VCaP (cell line): ENCODE data around the gene IL5RA.

Experiments
- H3K27ac ChIP-seq: fragments of 450-650 bp; 2 replicates; pipeline ENCODE4 v1.5.1; 2017
- TF ChIP-seq, protein P1 (sequence below): fragments of 450-650 bp; conservative IDR thresholded peaks from 2 replicates; pipeline ENCODE4 v1.5.1; 2017; ENCODE audit warnings: mild to moderate bottlenecking, moderate library complexity

Gene IL5RA

DNA sequence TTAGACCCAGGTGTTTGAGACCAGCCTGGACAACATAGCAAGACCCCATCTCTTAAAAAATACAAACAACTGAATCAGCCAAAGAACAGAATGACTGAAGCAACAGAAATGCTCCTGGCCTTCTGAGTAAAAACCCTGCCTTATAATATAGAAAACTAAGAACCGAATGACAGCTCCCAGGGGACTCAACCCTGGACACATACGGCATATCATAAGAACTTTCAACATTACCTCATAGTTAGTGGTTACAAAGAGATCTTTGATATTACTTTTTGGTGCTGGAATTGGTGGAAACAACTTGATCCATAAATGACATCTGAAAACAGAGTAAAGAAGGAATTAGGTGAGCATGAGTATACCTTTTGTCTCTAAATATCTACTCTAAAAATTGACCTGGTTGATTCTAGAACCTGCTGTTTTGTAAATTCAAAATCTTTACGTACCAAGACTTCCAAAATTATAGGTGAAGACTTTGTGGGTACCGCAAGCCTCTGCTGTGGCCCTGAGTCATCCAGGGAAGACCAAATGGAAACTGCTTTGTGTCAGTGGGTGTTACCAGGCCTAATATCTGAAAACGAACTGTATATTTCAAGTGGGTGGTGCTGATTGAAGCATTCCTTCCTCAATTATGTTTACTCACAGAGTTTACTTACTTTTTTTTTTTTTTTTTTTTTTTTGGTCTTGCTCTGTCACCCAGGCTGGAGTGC lies 35.5 kb downstream of the IL5RA start:
- no peak overlapping the region for H3K27ac ChIP-seq
- TF ChIP-seq, protein P1, sequence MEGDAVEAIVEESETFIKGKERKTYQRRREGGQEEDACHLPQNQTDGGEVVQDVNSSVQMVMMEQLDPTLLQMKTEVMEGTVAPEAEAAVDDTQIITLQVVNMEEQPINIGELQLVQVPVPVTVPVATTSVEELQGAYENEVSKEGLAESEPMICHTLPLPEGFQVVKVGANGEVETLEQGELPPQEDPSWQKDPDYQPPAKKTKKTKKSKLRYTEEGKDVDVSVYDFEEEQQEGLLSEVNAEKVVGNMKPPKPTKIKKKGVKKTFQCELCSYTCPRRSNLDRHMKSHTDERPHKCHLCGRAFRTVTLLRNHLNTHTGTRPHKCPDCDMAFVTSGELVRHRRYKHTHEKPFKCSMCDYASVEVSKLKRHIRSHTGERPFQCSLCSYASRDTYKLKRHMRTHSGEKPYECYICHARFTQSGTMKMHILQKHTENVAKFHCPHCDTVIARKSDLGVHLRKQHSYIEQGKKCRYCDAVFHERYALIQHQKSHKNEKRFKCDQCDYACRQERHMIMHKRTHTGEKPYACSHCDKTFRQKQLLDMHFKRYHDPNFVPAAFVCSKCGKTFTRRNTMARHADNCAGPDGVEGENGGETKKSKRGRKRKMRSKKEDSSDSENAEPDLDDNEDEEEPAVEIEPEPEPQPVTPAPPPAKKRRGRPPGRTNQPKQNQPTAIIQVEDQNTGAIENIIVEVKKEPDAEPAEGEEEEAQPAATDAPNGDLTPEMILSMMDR = no peak

DNA sequence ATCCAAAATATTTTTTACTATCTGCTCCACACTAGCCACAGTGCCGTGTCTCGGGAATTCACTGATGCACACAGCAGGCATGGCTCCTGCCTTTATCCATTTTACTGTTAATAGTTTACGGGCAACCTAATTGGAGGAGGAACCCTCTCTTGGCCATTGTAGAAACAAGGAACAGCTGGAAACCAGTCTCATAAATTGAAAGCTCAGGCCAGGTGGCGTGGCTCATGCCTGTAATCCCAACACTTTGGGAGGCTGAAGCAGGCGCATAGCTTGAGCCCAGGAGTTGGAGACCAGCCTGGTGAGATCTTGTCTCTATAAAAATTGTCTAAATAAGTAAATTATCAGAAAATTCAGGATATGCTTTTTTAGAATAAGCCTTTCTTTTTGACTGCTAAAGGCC lies 39.0 kb downstream of the IL5RA start:
- H3K27ac ChIP-seq = no peak overlapping the region
- TF ChIP-seq, protein P1 = no peak

- H3K27ac ChIP-seq = no peak overlapping the region
- TF ChIP-seq, protein P1 = no peak
Observed at GRCh38 chr3:3069723-3070122, 40.5 kb downstream of the IL5RA start.

GRCh38 chr3:3068358-3068881 lies 41.8 kb downstream of the IL5RA start:
- no peak overlapping the region for H3K27ac ChIP-seq
- TF ChIP-seq, protein P1 = no peak

GRCh38 chr3:3066910-3067309 lies 43.3 kb downstream of the IL5RA start:
- no peak overlapping the region for H3K27ac ChIP-seq
- TF ChIP-seq, protein P1 = no peak

DNA sequence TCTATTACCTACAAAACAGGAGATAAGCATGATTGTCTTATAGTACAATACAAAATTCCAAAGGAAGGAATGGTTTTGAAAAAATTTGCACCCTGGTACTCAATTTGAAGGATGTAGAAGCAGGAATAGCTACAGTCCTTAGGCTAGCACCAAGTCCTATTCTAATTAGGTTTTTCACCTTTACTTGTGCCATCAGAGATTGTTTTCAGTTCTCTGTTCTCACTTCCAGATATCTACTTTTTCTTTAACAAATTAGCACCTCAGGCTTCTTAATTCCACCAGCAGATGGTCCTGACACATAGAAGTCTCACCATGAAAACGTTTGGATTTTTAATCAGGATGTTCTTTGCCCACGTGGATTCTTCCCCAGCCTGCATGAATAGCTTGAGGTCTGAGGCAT lies 43.8 kb downstream of the IL5RA start:
- TF ChIP-seq, protein P1 = no peak
- H3K27ac ChIP-seq = no peak overlapping the region

DNA sequence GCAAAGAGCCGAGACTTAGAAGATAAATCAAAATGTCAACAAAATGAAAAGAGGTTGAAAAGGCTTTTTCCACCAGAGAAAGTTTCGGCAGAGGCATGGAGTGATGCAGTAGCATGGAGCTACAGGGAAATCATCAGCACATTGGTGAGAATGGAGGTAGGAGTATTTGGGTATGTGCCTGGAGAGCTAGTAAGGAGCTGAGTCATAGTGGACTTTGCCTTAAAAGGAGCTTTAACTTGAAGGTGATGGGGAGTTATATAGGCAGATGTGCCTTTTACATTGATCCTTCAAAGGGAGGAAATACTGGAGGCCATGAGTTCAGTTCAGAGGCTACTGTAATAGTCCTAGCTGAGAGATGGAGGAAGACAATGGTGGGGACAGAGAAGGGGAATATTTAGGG lies 44.3 kb downstream of the IL5RA start:
- no peak overlapping the region for H3K27ac ChIP-seq

More for the DNA sequence above, 44.3 kb downstream of the IL5RA start:
- TF ChIP-seq, protein P1 = no peak
